Measurements from ENCODE around the gene CHRNA1. TPM values are rescaled to one million over a fixed set of nuclear protein-coding genes. Genes with fewer than 3 reads are reported as not detected.

The CHRNA1 gene
- total RNA-seq, 2 donors from 2014 or later: not detected

DNA sequence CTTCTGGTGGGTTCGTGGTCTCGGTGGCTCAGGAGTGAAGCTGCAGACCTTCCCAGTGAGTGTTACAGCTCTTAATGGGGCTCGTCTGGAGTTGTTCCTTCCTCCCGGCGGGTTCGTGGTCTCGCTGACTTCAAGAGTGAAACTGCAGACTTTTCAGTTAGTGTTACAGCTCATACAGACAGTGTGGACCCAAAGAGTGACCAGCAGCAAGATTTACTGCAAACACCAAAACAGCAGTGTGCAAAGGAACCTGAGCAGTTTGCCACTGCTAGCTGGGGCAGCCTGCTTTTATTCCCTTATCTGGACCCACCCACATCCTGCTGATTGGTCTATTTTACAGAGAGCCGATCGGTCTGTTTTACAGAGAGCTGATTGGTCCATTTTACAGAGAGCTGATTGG, 55.6 kb downstream of the CHRNA1 start:
- H3K36me3 ChIP-seq (ENCODE audit: control insufficient read depth, insufficient read depth, low read length): no peaks in the 10 kb centered on the region
- H3K9ac ChIP-seq (ENCODE audit: extremely low read depth, low read length, poor library complexity, severe bottlenecking): no peak overlapping the region
- TF ChIP-seq, protein P1, sequence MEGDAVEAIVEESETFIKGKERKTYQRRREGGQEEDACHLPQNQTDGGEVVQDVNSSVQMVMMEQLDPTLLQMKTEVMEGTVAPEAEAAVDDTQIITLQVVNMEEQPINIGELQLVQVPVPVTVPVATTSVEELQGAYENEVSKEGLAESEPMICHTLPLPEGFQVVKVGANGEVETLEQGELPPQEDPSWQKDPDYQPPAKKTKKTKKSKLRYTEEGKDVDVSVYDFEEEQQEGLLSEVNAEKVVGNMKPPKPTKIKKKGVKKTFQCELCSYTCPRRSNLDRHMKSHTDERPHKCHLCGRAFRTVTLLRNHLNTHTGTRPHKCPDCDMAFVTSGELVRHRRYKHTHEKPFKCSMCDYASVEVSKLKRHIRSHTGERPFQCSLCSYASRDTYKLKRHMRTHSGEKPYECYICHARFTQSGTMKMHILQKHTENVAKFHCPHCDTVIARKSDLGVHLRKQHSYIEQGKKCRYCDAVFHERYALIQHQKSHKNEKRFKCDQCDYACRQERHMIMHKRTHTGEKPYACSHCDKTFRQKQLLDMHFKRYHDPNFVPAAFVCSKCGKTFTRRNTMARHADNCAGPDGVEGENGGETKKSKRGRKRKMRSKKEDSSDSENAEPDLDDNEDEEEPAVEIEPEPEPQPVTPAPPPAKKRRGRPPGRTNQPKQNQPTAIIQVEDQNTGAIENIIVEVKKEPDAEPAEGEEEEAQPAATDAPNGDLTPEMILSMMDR (conservative IDR thresholded peaks at IDR 0.05): no peak
- no peak for DNase-seq
- no peak overlapping the region for H3K27ac ChIP-seq (ENCODE audit: low read depth, low read length)
- H3K4me3 ChIP-seq (ENCODE audit: low read length): no peak overlapping the region
- H3K27me3 ChIP-seq (ENCODE audit: control insufficient read depth, insufficient read depth, low read length, poor library complexity, severe bottlenecking): no peaks in the 10 kb centered on the region
- no peaks in the 10 kb centered on the region for H3K36me3 Mint-ChIP-seq (ENCODE audit: low read depth)
- H3K4me1 Mint-ChIP-seq: no peaks in the 10 kb centered on the region
- no peaks in the 10 kb centered on the region for H3K9me3 Mint-ChIP-seq
- no peaks in the 10 kb centered on the region for H3K4me1 ChIP-seq (ENCODE audit: control insufficient read depth, insufficient read depth, low read length)
- H3K9me3 ChIP-seq (ENCODE audit: control insufficient read depth, low read length): no peaks in the 10 kb centered on the region
- H3K4me3 Mint-ChIP-seq: no peak overlapping the region
- peaks cover 2% of the 10 kb centered on the region for H3K27me3 Mint-ChIP-seq (ENCODE audit: insufficient read depth)
- WGBS, 2 experiments (ENCODE audit: insufficient coverage in 1 of 2, insufficient read length in 1 of 2): 81 to 85% methylated on average over 8 to 9 of the region's 9 CpGs
- H3K27ac Mint-ChIP-seq: no peak overlapping the region

DNA sequence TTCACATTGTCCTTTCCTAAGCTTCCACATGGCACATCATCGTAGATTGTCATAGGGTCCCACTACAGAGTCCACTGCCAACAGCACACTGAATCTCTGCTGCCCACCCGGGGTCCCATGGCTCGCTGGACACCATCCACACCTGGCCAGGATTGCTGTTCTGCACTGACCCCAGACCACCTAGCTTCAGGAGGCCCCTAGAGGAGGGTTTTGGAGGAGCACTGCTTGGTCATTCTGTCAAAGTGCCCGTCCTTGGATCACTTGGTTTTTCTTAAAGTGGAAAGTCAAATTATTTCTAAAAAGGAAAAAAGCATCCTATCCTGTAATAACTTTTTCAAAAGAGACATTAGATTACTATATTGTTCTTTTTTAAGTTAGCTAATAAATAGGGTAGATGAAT, 59.0 kb downstream of the CHRNA1 start:
- no peak for DNase-seq
- Mint-ChIP-seq H3K36me3 (ENCODE audit: low read depth) (no peaks in the 10 kb centered on the region), H3K9me3 (no peaks in the 10 kb centered on the region), H3K27ac (no peak overlapping the region), H3K4me3 (no peak overlapping the region), H3K27me3 (ENCODE audit: insufficient read depth) (peaks cover 2% of the 10 kb centered on the region), H3K4me1 (no peaks in the 10 kb centered on the region)
- Histone ChIP-seq H3K9ac (ENCODE audit: extremely low read depth, low read length, poor library complexity, severe bottlenecking) (no peak overlapping the region), H3K27ac (ENCODE audit: low read depth, low read length) (no peak overlapping the region), H3K36me3 (ENCODE audit: control insufficient read depth, insufficient read depth, low read length) (no peaks in the 10 kb centered on the region), H3K4me1 (ENCODE audit: control insufficient read depth, insufficient read depth, low read length) (no peaks in the 10 kb centered on the region), H3K27me3 (ENCODE audit: control insufficient read depth, insufficient read depth, low read length, poor library complexity, severe bottlenecking) (no peaks in the 10 kb centered on the region), H3K4me3 (ENCODE audit: low read length) (no peak overlapping the region), H3K9me3 (ENCODE audit: control insufficient read depth, low read length) (no peaks in the 10 kb centered on the region)
- 71 to 83% methylated on average over 1 to 4 of the region's 4 CpGs for WGBS, 2 experiments (ENCODE audit: insufficient coverage in 1 of 2, insufficient read length in 1 of 2)
- TF ChIP-seq, protein P1 (conservative IDR thresholded peaks at IDR 0.05): peak; percentile 61

DNA sequence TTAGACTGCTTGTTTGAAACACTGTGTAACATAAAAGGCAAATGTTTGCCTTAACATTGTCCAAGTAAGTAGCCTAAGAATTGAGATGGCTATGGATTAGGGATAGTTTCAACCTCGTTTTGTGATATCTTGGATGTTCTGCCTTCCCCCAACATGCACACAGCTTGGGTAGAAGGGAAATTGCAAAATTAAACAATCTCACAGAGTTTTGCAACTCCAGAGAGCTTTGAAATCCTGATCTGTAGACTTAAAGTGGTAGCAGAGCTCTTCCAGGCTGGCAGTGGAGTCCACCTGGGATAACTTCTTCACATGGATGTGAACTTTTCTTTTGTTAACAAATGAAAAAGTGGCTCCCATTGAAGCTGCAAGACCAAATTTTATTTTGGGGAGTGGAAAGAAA, 59.6 kb downstream of the CHRNA1 start:
- no peaks in the 10 kb centered on the region for H3K36me3 ChIP-seq (ENCODE audit: control insufficient read depth, insufficient read depth, low read length)
- Mint-ChIP-seq H3K4me3 (no peak overlapping the region), H3K4me1 (no peaks in the 10 kb centered on the region), H3K27ac (no peak overlapping the region), H3K9me3 (no peaks in the 10 kb centered on the region), H3K27me3 (ENCODE audit: insufficient read depth) (peaks cover 2% of the 10 kb centered on the region), H3K36me3 (ENCODE audit: low read depth) (no peaks in the 10 kb centered on the region)
- TF ChIP-seq, protein P1 (conservative IDR thresholded peaks at IDR 0.05): no peak
- no peaks in the 10 kb centered on the region for H3K4me1 ChIP-seq (ENCODE audit: control insufficient read depth, insufficient read depth, low read length)
- no peaks in the 10 kb centered on the region for H3K27me3 ChIP-seq (ENCODE audit: control insufficient read depth, insufficient read depth, low read length, poor library complexity, severe bottlenecking)
- H3K9ac ChIP-seq (ENCODE audit: extremely low read depth, low read length, poor library complexity, severe bottlenecking): no peak overlapping the region
- no peak for DNase-seq
- no peaks in the 10 kb centered on the region for H3K9me3 ChIP-seq (ENCODE audit: control insufficient read depth, low read length)
- H3K4me3 ChIP-seq (ENCODE audit: low read length): no peak overlapping the region
- WGBS, 2 experiments (ENCODE audit: insufficient coverage in 1 of 2, insufficient read length in 1 of 2): 92% methylated on average over 1 of the region's 1 CpG; no CpG with 5 or more reads in 1 of the 2 experiments
- no peak overlapping the region for H3K27ac ChIP-seq (ENCODE audit: low read depth, low read length)
